Activated CD8-positive, alpha-beta memory T cell treated with anti-CD3 and anti-CD28 coated beads, Interleukin-2, amount 50 U/mL, for 1 hour (primary cell): ENCODE results near the gene BACE2.

Experiments used
- DNase-seq: peaks from one replicate; pipeline ENCODE4 v3.0.0-alpha.2; 2020; ENCODE audit errors: extremely low read depth

Gene BACE2

GRCh38 chr21:41148798-41149197 lies 19.2 kb upstream of the BACE2 start:
- no peak for DNase-seq

- no peak for DNase-seq
Observed at GRCh38 chr21:41149199-41149598, 18.8 kb upstream of the BACE2 start.

GRCh38 chr21:41152147-41152546 lies 15.8 kb upstream of the BACE2 start:
- no peak for DNase-seq

GRCh38 chr21:41153443-41153842 lies 14.5 kb upstream of the BACE2 start:
- DNase-seq: no peak

- no peak for DNase-seq
Observed at GRCh38 chr21:41156142-41156541, 11.8 kb upstream of the BACE2 start.

GRCh38 chr21:41158026-41158425 lies 9.9 kb upstream of the BACE2 start:
- no peak for DNase-seq

GRCh38 chr21:41160036-41160435 lies 7.9 kb upstream of the BACE2 start:
- DNase-seq: no peak

- DNase-seq: no peak
Observed at GRCh38 chr21:41161428-41161827, 6.5 kb upstream of the BACE2 start.

GRCh38 chr21:41162096-41162495 lies 5.9 kb upstream of the BACE2 start:
- no peak for DNase-seq

GRCh38 chr21:41163091-41163490 lies 4.9 kb upstream of the BACE2 start:
- no peak for DNase-seq

- DNase-seq: no peak
Observed at GRCh38 chr21:41164052-41164451, 3.9 kb upstream of the BACE2 start.

- no peak for DNase-seq
Observed at GRCh38 chr21:41164981-41165655, 2.8 kb upstream of the BACE2 start.

- no peak for DNase-seq
Observed at GRCh38 chr21:41166884-41167283, 1.1 kb upstream of the BACE2 start.

GRCh38 chr21:41168391-41169257 lies 664 bp downstream of the BACE2 start:
- no peak for DNase-seq

GRCh38 chr21:41169258-41169576 lies 1.3 kb downstream of the BACE2 start:
- no peak for DNase-seq

GRCh38 chr21:41169701-41170100 lies 1.7 kb downstream of the BACE2 start:
- DNase-seq: no peak

GRCh38 chr21:41170442-41170841 lies 2.5 kb downstream of the BACE2 start:
- no peak for DNase-seq

- no peak for DNase-seq
Observed at GRCh38 chr21:41170859-41171609, 3.1 kb downstream of the BACE2 start.

- DNase-seq: no peak
Observed at GRCh38 chr21:41175080-41175479, 7.1 kb downstream of the BACE2 start.

- DNase-seq: no peak
Observed at GRCh38 chr21:41176846-41177245, 8.9 kb downstream of the BACE2 start.

- DNase-seq: no peak
Observed at GRCh38 chr21:41180752-41181151, 12.8 kb downstream of the BACE2 start.

- DNase-seq: no peak
Observed at GRCh38 chr21:41182547-41182946, 14.6 kb downstream of the BACE2 start.

- DNase-seq: no peak
Observed at GRCh38 chr21:41183575-41183974, 15.6 kb downstream of the BACE2 start.
